ENCODE measurements around the gene SMPDL3B.

SMPDL3B gene, protein sequence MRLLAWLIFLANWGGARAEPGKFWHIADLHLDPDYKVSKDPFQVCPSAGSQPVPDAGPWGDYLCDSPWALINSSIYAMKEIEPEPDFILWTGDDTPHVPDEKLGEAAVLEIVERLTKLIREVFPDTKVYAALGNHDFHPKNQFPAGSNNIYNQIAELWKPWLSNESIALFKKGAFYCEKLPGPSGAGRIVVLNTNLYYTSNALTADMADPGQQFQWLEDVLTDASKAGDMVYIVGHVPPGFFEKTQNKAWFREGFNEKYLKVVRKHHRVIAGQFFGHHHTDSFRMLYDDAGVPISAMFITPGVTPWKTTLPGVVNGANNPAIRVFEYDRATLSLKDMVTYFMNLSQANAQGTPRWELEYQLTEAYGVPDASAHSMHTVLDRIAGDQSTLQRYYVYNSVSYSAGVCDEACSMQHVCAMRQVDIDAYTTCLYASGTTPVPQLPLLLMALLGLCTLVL

DNA sequence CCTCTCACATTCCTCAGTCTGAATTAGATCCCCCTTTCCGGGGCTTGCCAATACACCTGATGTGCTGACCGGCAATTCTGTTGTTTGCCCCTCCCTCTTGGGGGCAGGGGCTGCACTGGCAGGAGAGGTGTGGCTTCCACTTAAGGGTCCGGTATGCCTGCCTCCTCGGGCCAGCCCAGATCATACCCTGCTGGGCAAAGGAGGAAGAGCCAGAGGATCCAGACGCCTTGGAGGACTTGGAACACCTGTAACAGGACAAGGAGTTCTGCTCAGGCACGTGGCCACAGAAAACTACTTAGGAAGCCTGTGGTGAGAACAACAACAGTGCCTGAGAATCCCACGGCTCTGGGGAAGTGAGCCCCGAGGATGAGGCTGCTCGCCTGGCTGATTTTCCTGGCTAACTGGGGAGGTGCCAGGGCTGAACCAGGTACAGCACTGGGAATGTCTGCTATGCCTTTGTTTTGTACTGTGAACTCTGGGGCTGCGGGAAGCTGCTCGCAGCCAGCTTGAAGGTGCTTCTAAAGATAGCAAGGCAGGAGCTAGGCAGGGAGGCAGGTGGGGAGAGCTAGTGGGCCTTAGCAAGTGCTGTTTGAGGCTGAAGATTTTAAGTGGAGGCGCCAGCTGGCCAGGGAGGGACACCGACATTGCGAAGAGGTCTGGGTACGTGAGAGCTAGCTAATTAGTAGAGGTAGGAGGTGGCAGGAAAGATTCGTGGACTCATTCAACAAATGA, at the start of gene SMPDL3B:
Gene SMPDL3B, plus strand, starts transcription at position 183 of the 732 bp plus-strand sequence. Its CDS starts 184 bp downstream, at position 367.
- peak; percentile 65 for DNase-seq

GRCh38 chr1:27885114-27885528, 49.7 kb upstream of the SMPDL3B start:
- peak; percentile 75 for DNase-seq

DNA sequence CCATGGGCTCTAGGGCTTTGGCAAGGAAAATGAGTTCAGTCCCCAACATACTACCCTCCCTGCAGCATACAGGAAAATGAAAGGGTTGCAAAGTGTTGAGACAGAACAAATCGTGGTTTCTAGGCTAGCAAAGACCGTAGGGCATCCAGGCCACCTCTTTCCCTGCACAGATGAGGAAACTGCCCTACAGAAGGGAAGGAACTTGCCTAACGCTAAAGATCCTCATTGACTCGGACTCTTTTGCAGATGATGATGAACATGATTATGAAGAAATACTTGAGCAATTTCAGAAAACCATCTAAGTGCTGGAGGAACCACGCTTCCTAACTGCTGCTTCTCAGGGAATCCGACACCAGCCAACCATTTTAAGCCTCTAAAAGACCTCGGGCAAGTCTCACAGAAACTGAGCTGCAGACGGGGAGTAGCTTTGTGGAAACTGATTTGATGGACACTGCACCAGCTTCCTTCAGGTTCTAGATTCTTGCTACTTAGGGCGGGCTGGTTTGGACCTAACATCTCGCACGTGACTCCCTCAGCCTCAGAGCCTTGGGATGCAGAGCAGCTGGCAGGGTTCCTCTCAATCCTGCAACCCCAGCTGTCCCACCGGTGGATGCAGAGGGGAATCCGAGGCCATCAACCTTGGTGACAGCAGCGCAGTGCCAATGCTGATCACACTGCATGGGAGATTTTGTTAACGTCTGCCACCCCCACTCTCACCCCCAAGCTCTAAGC, 49.0 kb upstream of the SMPDL3B start:
- DNase-seq: peak; percentile 80

GRCh38 chr1:27886353-27886679, 48.5 kb upstream of the SMPDL3B start:
- no peak for DNase-seq

GRCh38 chr1:27886744-27887143, 48.1 kb upstream of the SMPDL3B start:
- DNase-seq: no peak

GRCh38 chr1:27887215-27888021, 47.4 kb upstream of the SMPDL3B start:
- peak; percentile 91 for DNase-seq

DNA sequence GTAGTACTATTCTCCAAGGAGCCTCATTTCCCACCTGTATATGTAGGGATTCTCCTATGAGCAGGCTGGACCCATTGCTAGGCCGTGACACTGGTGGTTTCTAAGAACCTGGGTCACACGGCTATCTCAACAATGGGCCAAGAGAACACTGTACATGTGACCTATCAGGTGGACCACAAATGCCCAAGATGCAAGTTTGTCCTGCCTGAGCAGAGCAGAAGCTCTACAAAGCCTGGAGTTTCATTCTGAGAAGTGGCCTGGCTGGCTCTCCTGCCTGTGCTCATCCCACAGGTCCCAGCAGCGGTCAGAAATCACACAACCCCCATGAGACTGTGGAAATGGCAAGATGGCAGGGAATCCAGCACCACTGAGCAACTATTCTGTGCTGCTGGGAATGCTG, 45.3 kb upstream of the SMPDL3B start:
- no peak for DNase-seq

GRCh38 chr1:27891196-27891889, 43.5 kb upstream of the SMPDL3B start:
- DNase-seq: peak; percentile 63

- no peak for DNase-seq
These were observed 40.3 kb upstream of the SMPDL3B start for GRCh38 chr1:27894521-27894920.

DNA sequence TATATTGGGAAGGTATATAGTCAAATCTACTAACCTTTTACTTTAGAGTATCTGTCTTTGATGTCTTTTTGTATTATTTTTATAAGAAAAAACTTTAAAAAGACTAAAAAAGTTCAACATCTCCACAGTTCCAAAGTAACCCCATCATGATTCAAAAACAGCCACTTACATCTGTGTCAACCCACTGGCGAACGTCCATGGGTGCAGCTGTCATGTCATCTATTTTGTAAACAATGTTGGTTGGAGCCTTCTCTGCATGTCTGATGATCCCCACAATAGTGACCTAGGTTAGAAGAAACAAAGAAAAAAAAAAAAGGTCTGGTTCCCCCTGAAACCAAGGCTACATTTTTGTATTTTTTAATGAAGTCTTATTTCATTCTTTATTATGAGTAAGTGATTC, 28.0 kb upstream of the SMPDL3B start:
- DNase-seq: no peak

- DNase-seq: no peak
These were observed 22.4 kb upstream of the SMPDL3B start for GRCh38 chr1:27912429-27912828.

DNA sequence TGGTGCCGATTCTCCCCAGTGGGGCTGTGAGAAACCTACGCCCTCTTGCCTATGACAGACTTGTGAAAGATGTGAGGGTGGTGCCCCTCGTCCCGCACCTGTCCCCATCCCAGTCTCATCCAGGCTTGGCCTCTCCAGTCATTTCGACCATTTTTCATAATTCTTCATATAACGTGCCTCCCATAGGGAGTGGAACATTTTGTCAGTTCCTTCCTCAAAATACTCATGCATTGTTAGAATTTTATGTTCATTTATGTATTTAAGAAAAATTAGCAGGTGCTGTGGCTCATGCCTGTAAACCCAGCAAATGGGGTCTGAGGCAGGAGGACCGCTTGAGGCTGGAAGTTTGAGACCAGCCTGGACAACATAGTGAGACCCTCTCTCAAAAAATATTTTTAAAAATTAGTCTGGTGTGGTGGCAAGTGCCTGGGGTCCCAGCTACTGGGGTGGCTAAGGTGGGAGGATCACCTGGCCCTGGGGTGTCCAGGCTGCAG, 19.7 kb upstream of the SMPDL3B start:
- no peak for DNase-seq

GRCh38 chr1:27922272-27922671, 12.5 kb upstream of the SMPDL3B start:
- DNase-seq: no peak

DNA sequence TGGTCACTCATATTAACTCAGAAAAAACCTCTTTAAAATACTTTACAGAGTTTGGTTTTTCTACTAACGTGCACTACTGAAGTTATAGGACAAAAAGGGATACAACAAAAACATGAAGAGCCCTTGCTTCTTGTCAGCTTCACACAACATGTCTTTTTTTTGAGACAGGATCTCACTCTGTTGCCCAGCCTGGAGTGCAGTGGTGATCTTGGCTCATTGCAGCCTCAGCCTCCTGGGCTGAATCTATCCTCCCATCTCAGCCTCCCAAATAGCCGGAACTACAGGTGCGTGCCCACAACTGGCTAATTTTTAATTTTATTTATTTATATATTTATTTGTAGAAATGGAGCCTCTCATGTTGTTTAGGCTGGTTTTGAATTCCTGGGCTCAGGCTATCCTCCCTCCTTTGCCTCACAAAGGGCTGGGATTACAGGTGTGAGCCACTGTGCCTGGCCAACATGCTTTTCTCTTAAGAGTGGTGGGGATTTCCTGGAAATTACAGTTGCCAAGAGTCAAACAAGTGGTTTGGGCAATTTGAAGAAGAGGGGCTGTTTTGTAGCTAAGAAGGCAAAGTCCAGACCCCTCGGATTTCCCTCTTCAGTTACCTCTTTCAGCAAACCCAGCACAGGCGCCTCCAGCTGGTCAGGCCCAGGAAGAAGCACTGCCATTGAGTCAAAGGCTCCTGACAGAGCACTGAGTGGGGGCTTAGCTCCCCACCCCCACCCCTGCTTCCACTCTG, 6.4 kb upstream of the SMPDL3B start:
- no peak for DNase-seq

DNA sequence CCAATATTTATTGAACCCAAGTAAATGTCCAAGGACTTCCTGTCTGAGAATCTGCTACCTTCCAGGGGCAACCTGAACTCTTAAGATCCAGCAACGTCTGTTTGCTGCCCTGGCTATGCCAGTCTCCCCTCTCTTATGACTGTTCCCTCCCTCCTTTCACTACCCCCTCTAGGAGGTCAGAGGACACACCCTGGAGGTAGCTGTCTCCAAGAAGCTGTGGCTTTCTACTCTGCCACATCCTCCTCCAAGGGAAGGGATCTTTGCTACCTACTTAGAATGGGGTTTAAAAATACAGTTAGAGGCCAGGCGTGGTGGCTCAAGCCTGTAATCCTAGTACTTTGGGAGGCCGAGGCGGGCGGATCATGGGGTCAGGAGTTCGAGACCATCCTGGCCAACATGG, 3.6 kb upstream of the SMPDL3B start:
- DNase-seq: no peak

DNA sequence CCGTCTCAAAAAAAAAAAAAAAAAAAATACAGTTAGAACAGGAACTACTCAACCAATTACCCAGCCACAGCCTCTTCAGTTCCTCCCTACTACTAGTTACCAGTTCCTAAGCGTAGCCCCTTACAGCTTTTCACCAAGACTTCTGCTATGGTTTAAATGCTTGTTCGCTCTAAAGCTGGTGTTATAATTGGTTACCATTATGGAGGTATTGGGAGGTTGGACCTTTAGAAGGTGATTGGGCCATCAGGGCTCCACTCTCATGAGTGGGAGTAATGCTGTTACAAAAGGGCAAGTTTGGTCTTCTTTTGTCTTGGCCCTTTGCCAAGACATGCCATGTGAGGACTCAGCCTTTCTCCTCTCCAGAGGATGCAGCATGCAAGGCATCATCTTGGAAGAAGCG, 3.0 kb upstream of the SMPDL3B start:
- peak; percentile 57 for DNase-seq

- DNase-seq: no peak
These were observed 921 bp downstream of the SMPDL3B start for GRCh38 chr1:27935721-27936120.

- DNase-seq: no peak
These were observed 1.6 kb downstream of the SMPDL3B start for GRCh38 chr1:27936370-27936769.

DNA sequence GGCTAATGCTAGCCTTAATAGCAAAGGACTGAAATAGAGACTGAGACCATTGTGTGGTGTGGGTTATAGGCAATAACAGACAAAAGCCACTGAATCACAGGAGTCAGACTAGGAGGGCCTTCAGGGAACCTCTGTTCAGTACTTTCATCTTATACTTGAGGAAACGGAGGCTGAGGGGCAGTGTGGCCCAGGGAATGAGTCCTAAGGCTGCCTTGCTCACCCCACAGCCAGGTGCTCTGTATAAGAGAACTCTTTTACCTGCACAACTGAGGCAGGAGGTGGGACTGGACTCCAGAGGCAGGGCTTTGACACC, 2.7 kb downstream of the SMPDL3B start:
- DNase-seq: no peak

GRCh38 chr1:27938488-27938887, 3.7 kb downstream of the SMPDL3B start:
- DNase-seq: no peak

- peak; percentile 86 for DNase-seq
These were observed 5.5 kb downstream of the SMPDL3B start for GRCh38 chr1:27940297-27940696.
